T-helper 1 cell (primary cell): ENCODE measurements around the gene CNTROB.

Experiments used
- DNase-seq, 5 donors: peaks; one replicate each; pipeline ENCODE4 v3.0.0-alpha.2; 2012 to 2020
- total RNA-seq, 4 donors: gene quantifications; one replicate each; lab custom pipeline; 2026; lab: John Stamatoyannopoulos, UW

CNTROB gene
- 27.0 to 46.4 (median 42.9) reads per million in 4 donors for total RNA-seq

GRCh38 chr17:7931709-7932482 is at the start of gene CNTROB, which contains the start of gene TRAPPC1:
Gene CNTROB, plus strand, starts transcription at chr17:7932206. Its CDS starts 874 bp downstream, at chr17:7933080.
Gene TRAPPC1, minus strand, starts transcription at chr17:7931946. Its CDS starts 117 bp downstream, at chr17:7931829.
- DNase-seq, result peak; percentile 99 to 100 (median 99)

- no peak for DNase-seq
Observed at GRCh38 chr17:7882629-7883028, 49.4 kb upstream of the CNTROB start.

- DNase-seq, result peak in 4 of 5 donors; percentile 19 to 42 (median 25)
Observed at GRCh38 chr17:7883781-7884386, 48.1 kb upstream of the CNTROB start.

- peak in 4 of 5 donors; percentile 22 to 57 (median 26) for DNase-seq
Observed at GRCh38 chr17:7884581-7885366, 47.2 kb upstream of the CNTROB start.

- peak in 3 of 5 donors; percentile 24 to 48 (median 37) for DNase-seq
Observed at GRCh38 chr17:7885367-7886226, 46.4 kb upstream of the CNTROB start.

- peak; percentile 40 to 69 (median 62) for DNase-seq
Observed at GRCh38 chr17:7886227-7887037, 45.6 kb upstream of the CNTROB start.

- DNase-seq, result no peak
Observed at GRCh38 chr17:7887038-7887481, 44.9 kb upstream of the CNTROB start.

GRCh38 chr17:7887482-7888183 is 44.4 kb upstream of the CNTROB start:
- DNase-seq, result peak; percentile 69 to 94 (median 83)

- DNase-seq, result peak in 3 of 5 donors; percentile 25 to 47 (median 34)
Observed at GRCh38 chr17:7888184-7888920, 43.7 kb upstream of the CNTROB start, which contains the start of gene CHD3. Gene CHD3, plus strand, starts transcription at chr17:7888789. Its CDS starts 212 bp downstream, at chr17:7889001.

GRCh38 chr17:7889166-7889955 is 42.6 kb upstream of the CNTROB start:
- peak in 2 of 5 donors; percentile 19 to 28 for DNase-seq

GRCh38 chr17:7893187-7893880 is 38.7 kb upstream of the CNTROB start:
- DNase-seq, result no peak

GRCh38 chr17:7894226-7894625 is 37.8 kb upstream of the CNTROB start:
- no peak for DNase-seq

- DNase-seq, result no peak
Observed at GRCh38 chr17:7894866-7895265, 37.1 kb upstream of the CNTROB start.

- no peak for DNase-seq
Observed at GRCh38 chr17:7897090-7897489, 34.9 kb upstream of the CNTROB start.

GRCh38 chr17:7897773-7898172 is 34.2 kb upstream of the CNTROB start:
- DNase-seq, result no peak

GRCh38 chr17:7903154-7904103 is 28.6 kb upstream of the CNTROB start:
- no peak for DNase-seq

GRCh38 chr17:7909089-7909488 is 22.9 kb upstream of the CNTROB start:
- DNase-seq, result no peak
